Activated effector memory CD4-positive, alpha-beta T cell treated with Interleukin-2 at 50 U/mL for 16 hours (primary cell): ENCODE results near the gene SNX33.
"Not testable (repeated sequence)": the region's sequence is repeated elsewhere in the genome, so short reads cannot be mapped to it uniquely, and the experiment has no call there.

ENCODE experiments used
- DNase-seq: peaks from one replicate; pipeline ENCODE4 v3.0.0-alpha.2; 2020

The SNX33 gene

DNA sequence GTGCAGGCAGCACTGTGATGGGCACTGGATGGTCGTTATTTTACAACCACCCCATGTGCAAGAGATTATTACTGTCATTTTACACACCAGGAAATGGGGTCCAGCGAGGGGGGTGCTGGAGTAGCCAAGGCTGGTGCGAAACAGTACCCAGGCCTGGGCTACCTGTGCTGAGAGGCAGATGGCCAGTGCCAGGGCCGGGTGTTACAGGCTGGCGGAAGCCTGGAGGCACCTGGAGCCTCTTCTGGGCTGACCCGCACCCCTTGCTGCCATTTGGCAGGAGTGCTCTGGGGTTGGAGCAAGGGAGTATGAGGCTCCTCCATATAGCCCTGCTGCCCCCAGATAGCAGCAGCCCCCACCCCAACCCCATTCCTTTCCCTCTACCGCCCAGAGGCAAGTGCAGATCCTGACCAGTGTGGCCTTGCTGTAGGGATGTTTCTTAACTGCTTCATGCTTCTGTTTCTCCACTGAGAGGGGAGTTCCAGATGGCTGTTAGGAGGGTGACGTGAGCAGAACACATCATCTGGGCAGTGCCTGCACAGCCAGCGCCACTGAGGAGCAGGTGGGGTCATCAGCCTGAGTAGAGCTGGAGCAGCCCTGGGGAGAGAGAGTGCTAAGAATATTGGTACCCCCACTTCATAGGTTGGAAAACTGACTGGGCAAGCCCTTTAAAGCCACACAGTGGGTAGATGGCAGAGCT lies 15.3 kb downstream of the SNX33 start:
- no peak for DNase-seq

DNA sequence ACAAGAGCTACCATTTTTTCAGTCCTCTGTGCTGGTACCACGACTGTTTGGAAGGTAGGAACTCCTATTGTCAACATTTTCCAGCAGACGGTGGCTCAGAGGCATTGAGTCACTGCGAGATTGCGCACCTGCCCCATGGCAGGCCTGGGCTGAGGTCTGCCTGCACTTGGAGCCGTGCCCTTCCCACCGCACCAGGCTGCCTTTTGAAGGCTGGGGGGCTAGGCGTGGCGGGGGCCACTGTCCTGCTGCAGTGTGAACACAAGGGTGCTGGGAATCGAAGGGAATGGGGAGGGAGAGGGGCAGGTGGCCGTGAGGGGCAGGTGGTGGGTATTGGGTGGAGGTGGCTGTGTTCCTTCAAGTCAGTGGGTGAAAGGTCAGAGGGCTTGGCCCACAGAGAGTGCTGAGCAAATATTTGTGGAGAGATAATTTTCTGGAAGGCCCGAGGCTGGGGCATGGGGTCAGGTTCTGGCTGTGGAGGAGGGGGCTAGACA lies 16.3 kb downstream of the SNX33 start:
- DNase-seq: no peak

DNA sequence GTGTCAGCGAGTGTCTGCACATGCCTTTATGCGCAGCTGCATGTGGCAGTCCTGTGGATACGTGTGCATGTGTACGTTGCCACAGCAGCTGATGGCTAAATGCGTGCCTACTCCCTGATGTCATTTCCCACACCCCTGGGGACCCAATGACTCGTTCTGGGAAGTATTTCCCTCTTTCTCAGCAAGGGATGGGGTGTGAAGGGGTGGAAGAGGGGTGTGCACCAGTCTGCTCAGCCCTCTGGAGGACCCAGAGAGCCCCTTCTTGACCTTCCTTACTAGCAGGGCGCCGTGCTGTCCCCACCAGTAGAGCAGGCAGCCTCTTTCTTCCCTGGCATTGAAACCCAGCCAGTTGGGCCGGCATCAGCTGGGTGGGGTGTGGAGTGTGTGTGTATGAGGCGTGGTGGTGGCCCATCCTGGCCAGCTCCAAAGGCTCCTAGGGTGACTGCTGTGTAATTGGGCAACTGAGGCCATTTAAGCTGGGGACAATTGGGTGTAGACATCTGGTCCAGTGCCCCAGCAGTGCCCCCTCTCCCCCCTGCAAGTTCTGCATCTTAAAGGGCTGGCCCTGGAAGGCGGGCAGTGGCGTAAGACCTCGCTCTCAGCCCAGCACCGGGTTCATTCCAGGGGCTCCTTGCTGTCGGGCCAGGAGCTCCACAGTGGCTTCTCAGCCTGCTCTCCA lies 19.2 kb downstream of the SNX33 start:
- no peak for DNase-seq

DNA sequence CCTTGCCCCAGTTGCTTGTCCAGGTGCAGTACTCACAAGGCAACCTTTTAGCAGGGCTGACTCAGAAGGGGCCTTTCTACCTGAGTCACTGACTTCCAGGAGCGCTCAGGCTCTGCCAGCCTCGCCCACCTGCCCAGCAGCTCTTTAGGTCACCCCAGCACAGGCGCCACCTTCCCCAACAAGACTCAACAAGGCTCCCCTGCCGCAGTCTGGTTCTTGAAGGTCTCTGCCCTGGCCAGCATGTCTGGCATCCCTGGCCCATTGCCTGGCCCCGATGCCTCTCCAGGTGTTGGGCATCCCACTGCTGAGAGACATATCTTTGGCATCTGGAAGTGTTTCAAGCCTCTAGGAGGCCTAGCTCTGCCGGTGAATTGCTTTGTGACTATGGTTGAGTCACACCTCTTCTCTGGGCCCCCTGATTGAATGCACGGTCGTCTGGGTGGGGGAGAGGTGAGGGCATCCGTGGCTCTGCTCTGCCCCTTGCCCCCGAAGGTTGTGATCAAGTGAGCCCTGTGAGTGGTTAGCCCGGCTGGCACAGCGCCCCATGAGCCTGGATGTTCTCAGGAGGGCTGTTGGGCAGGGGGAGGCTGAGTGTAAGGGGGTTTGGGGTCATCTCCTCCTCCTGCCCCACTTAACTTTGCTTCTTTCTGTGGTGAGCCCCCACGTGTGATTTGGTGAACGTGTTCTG lies 21.6 kb downstream of the SNX33 start:
- no peak for DNase-seq

DNA sequence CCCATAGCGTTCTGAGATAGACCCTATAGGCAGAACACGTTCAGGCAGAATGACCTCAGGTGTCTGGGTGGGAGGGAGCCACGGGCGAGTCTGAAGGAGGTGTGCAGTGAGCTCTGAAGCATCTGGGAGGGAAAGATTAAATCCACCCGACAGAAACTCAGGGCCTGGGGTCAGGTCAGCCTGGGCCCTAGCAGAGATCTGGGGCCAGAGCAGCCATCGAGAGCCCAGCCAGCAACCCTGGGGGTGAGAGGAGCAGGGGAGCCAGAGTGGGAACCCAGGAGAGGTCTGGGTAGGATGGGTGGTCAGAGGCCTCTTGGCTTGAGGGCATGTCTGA lies 22.1 kb downstream of the SNX33 start:
- no peak for DNase-seq

DNA sequence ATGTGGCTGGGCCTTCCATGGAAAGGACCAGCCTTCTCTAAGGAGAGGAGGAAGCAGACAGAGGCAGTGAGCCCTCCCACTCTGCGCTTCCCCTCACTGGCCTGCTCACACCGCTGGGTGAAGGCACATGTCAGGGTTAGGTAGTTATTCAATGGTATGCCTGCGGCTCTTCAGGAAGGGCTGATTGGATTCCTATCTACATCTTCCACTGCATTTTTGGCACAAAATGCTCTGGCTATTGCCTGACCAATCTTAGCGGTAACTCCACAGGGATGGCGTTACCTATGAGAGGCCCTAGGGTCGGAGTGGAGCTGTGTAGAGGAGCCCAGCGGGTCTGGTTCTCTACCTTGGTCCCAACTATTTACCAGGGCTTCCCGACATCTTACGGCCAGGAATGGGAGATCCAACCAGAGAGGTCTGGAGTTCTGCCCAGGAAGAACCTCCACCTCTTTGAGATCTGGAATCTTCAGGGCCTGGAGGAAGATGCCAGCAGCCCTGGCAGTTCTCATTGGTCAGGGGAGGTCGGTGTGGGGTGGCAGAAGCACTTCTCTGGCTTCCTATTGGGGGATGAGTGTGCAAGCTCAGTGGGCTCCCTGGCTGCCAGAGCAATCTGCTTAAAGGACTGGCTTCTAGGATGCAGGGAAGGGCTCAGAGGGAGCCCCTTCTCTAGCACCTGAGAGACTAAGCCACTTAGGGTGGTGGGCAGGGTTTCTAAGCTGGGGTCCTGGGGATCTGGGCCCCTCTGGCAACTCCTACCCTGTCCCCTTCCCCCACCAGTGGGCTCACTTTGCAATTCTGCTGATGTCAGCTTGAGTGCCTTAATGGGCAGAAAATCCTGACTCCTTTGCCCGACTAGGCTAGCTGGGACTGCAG lies 24.3 kb downstream of the SNX33 start:
- no peak for DNase-seq

DNA sequence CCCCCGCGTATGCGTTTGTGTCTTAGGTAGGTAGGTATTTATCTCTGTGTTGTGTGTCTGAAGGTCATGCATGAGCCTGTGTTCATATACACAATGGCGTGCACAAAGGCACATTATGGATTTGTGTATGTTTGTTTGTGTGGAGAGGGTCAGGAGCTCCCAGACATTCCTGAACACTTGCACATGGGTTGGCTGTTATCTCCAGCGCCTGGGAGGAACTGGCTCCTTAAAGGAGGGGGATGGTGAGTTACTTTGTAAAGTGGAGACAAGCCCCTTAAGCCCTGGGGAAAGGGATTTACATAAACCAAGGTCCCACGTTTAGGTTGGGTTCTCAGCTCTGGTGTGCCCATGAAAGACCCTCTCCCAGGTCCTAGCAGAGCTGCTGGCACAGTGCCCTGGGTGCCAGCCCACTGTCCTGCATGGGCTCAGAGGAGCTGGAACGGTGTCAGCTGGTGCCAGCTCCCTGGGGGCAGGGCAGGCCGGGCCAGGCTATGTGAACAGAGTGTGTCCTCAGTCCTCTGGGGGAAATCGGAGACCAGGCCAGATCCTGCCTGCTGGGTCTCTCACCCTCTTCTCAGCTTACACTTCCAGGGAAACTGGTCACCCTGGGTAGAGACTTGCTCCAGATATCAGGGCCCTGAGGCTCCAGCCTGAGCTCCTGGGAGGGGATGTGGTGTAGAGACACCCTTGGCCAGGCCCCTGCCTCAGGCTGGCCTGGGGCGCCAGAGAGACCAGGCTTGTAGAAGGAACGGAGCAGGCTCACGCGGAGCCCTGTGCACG lies 25.1 kb downstream of the SNX33 start:
- DNase-seq: no peak

DNA sequence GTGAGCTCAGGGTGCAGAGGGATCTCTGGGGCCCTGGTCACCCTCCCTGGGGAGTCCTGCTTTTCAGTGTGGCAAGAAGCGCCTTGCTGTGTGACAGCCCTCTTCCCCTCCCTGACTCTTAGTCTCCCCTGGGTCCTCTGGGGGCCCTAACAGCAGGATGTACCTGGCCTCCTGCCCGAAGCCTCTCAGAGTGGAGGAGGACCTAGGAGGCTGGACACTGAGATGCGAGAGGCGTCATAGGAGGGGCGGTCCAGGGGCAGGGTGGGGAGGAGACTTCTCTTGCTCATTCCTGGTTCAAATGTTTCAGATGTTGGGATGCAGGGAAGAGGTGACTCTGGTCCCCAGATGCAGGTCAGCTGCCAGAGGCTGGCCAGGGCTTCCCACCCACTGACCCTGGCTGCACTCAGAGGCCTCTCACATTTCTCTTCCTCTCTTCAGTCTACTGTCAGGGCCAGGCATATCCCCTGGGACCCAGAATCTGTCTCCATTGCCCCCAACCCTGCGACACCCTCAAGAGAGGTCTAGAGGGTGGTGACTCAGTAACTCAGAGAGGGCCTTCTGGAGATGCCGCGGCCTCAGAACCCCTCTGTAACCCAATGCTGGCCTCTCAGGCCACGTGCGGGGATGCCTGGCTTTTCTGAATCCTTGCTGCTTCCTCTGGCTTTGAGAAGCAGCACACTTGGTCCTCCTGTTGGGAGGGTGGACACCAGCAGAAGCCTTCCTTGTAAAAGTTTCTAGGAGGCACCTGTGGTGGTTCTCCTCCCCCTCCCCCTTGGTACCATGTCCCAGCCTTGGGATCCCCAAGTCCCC lies 25.9 kb downstream of the SNX33 start:
- DNase-seq: no peak

DNA sequence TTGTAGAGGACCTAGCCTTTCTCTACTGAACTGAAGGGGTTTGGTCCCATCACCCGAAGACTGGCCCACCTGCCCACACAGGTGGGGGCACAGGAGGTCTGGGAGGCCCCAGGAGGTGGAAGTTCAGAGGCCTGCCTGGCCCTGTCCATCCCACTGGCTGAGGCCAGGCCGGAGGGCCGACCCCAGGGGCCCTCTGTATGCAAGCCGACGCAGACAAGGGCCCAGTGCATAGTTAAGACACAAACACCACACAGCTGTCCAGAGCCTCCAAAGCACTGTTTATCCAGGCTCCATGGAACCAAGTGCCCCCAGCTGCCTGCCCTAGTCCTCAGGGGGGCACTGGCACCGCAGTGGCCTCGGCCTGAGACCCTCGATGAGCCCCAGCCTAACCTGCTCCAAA lies 26.7 kb downstream of the SNX33 start:
- DNase-seq: no peak

DNA sequence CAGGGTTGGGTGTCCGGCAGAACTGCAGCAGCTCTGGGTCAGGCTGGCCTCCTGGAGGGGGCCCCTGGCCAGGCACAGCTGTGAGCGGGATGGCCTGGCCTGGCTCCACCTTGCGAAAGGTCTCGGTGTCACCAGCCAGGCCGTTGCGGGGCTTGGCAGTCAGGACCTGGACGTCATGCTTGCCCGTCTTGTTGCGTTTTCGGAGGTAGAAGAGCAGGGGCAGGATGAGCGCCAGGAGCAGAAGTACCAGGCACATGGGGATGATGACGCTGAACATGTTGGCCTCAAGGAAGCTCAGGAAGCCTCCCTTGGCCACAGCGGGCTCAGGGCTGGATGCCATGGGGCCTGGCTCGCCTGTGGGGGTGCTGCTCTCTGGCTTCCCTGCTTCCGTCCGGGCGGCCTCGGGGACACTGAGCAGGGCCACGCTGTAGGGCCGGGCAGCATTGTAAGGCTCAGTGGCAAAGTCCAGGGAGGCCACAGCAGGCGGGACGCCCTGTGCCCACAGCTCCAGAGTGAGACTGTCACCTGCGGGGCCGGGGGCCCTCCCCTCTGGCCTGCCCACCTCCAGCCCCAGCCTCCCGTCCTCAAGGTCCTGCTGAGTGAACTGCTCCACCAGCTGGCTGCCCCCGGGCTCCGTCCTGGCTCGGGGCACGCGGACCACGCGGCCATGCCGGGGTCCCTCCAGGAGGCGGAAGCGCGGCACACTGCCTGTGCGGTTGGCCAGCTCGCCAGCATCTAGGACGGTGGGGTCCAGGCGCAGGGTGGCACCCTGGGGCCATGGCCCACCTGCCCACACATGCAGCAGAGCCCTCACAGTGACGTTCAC lies 28.1 kb downstream of the SNX33 start:
- DNase-seq: no peak

DNA sequence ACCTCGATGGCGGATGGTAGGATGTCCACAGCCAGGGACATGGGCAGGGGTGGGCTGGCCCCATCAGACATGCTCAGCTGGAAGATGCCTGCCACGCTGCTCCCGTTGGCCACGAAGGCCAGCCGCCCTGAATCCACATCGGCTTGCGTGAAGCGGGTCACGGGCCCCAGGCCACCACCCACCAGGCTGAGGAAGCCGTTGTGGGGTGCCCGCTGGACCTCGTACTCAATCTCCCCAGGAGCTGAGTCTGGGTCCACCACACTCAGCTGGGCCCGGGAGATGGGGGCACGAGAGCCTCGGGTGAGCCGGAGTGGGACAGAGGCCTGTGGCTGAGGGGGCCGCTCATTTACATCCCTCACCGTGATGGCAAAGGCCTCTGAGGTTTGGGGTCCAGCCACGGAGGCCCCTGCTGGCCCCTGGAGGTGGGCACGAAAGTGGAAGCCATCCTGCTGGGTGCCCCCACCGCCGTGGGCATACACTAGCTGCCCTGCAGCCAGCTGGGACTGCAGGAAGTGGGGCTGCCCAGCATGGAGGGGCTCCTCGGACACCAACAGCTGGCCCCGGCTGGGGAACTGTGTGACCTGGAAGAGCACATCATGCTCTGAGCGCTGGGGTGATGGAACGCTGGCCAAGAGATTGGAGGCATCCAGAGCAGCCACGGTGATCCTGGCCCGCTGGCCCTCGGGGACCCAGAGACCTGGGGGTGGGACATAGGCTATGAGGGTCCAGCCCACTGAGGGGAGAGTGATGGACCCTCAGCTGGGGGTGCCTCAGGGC lies 29.2 kb downstream of the SNX33 start:
- DNase-seq: no peak

DNA sequence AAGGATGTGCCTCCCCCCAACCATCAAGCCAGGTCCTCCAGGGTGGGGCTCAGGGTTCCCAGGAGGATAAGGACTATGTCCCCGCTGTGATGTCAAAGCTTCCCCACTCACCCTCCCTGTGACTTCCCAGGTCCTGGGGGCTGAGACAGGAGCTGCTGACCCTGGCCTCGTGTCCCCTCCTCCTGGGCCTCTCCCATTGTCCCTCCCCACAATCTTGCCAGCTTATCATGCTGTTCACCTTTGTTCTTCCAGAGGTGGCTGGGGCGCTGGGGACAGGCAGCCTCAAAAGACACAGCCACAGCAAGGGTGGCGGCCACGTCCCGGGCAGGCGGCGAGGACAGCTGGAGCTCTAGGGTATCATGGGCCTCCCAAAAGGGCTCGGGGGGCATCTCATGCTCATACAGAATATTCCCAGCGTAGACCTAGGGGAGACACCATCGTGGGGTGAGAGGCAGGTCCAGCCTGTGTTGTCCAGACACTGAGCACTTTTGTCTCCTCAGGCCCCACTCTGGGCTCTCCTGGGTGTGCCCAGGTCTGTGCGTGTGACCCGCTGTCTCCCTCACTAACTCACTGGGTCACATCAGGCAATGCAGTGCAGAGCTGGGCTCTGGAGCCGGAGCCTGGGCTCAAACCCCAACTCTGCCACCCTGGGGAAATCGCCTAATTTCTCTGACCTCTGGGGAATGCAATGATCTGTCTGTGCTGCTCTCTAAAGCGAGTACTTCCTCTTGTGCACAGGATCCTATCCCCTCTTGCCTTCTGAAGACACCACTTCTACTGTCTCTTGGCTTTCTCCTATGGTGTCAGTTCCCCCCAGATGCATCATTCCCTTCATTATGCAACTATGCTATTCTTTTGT lies 30.0 kb downstream of the SNX33 start:
- DNase-seq: no peak

DNA sequence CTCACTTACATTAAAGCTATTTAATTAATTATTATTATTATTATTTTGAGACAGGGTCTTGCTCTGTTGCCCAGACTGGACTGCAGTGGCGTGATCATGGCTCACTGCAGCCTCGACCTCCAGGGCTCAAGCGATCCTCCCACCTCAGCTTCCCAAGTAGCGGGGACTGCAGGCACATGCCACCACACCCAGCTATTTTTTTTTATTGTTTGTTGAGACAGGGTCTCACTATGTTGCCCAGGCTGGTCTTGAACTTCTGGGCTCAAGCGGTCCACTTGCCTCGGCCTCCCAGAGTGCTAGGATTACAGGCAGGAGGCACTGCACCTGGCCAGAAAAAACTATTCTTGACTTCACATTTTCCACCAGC lies 30.6 kb downstream of the SNX33 start:
- DNase-seq: not testable (repeated sequence)

DNA sequence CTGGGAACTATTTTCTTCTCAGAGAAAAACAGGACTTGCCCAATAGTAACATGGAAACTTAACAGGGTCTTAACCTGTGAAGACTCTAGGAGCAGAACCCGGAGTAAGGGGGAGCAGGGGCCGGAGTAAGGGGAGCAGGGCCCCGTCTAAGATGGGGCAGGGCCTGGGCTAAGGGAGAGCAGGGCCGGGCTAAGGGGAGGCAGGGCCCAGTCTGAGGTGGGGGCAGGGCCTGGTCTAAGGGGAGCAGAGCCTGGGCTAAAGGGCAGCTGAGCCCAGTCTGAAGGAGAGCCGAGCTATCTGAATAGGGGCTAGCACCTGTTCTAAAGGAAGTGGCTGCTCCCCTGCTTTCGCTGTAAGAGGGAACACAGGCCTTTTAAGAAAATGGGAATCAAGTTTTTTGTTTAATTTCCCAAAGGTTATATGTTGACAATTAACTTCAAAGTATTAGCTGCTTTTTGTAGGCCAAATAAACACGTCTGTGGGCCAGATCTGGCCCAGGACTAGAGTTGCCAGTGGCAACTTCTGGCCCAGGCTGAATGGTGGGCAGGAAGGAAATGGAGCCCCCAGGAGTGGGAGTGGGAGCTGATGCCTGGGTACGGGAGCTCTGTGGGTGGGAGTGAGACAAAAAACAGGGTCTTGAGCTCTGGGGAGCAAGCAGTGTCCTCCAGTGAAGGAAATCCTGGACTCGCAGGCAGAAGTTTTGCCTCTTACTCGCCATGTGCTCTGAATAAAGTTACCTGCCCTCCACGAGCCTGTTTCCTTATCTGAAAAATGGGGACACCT lies 32.5 kb downstream of the SNX33 start:
- no peak for DNase-seq

DNA sequence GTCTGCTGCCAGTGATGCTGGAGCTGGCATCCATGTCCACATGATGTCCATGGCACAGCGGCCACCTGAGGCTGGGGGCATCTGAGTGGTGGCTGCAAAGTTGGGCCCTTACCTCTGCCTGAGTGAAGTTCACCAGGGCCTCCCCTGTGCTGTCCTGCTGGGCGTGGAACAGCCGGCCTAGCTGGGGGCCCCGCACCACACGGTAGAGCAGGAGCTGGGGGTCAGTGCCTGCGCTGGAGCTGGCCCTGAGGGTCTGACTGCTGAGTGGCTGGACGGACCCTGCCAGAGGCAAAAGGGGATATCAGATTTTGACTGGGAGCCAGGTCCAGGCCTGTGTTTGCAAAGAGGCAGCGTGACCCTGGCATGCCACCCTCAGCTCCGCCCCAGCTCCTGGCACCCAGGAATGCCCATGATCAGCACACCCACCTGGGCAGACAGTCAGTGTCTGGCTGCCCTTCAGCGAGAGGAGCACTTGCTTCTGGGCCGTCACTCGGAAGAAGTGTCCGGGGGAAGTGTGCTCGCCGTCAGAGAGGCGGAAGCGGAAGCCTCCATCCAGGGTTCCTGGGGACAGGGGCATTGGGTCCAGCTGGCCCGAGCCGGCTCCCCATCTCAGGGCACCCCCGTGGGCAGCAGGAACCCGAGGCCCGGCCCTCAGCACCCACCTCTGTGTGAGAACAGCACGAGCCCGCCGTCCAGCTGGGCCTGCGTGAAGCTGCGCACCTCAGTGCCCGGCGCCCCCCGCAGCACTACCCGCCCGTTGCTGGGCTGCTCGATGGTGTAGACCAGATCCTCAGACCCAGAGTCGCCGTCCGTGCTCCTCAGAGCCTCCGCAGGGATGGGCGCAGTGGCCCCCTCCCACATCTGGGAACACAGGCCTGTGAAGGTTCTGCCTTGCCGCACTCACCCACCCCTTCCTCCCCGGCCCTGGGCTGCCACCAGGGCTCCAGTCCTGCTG lies 34.7 kb downstream of the SNX33 start:
- DNase-seq: no peak

DNA sequence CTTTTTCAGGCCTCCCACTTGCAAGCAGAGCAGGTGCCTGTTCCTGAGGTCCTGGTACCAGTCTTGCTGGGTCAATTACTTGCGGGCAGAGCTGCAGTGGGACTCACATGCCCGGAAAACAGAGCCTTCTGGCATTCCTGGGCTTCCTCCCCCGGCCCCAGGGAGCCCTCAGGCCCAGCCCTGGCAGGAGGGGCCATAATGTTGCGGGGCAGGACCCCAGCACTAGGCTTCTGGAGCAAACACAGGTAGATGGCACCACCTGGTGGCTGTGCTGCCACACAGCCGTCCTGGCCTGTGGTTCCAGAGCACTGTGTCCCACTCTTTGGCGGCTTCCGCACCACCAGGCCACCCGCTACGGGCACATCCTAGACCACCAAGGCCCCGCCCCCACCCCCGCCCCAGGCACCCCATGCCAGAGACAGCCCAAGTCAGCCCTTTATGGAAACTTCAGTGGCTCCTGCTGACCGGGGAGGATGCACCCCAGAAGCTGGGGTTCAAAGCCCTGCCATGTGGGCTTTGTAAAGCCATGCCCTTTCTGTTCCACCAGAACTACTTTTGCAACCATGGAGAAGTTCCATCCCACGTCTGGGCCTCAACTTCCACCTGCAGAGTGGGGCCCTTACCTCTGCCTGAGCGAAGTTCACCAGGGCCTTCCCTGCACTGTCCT lies 36.1 kb downstream of the SNX33 start:
- DNase-seq: peak; percentile 37
